DLD1 (cell line): Measurements from ENCODE around the gene ERBB4.

Experiments
- in situ Hi-C: cut with HindIII; loops from 2 replicates; pipeline ENCODE4 v1.10.0; 2017; ENCODE audit warnings: low sequenced_read_pairs

The ERBB4 gene

GRCh38 chr2:212097001-212097400 lies 441.6 kb downstream of the ERBB4 start:
- in situ Hi-C loops, result no loop called here

DNA sequence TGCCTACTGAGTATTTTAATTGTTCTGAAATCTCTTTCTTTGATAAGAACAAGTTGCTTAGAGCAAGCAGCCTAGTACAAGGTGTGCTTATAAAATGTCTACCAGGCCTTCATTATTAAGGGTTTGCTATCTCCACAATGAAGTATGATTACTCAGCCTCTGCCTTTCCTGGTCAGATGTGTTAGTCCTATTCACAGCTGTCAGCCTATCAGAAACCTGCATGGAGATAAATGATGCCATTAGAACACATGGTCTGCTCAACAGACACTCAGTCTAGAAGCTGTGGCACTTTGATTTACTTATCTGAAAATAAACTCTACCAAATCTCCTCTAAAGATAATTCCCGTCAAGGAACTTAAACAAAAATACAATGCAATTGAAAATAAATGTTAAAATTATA lies 448.7 kb downstream of the ERBB4 start:
- in situ Hi-C loops, result no loop called here

DNA sequence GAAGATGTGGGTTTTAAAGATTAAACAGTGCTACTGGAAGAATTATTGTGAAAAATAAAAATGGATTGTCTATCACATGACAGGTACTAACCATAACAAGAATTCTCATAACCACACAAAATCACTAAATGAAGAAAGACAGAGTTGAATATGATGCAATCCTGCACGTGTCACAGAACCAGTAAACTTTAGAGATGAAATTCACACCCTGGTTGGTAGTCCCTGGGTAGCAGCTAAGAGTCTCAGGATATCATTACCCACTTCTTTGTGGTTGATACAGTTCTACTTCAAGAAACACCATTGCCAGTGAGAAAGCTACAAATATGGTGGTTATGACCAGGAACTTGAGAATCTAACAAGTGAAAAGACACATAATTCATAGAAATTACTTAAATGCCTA lies 450.2 kb downstream of the ERBB4 start:
- in situ Hi-C loops, result no loop called here

DNA sequence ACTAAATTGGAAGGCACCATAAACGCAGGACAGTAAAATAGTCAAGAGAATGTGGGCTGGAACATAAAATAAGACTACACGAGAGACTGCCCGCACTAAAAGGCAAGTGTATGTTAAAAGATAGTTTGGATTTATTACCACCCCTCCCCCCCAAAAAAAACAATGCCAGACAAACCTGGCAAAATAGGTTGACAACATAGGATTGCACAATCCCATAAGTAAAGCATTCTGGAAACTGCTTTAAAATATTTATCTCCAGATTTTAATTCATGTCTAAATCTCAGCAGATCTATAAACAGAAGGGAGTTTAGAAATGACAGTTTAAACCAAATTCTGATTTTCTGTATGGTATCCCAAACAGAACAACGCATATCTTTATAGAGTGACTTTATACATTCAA lies 455.1 kb downstream of the ERBB4 start:
- in situ Hi-C loops, result no loop called here

DNA sequence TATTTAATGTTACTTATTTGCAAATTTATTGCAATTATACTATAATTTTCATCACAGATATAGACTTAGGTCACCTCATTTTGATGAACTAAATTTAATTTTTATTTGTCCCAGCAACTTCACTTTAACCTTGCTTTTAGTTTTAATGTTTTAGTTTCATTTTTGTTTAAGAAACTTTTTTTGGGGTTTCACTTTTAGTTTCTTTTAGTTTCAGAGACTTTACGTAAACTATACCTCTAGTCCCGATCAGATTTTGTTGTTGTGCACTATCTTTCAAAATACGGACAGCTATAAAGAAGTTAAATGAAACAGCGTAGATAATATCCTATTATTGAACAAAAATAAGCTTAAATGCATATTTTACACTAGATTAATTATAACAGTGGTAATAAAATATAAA lies 460.5 kb downstream of the ERBB4 start:
- in situ Hi-C loops, result no loop called here

- in situ Hi-C loops, result no loop called here
Measured at GRCh38 chr2:212076456-212076855, 462.1 kb downstream of the ERBB4 start.

GRCh38 chr2:212073360-212073759 lies 465.2 kb downstream of the ERBB4 start:
- in situ Hi-C loops, result no loop called here

GRCh38 chr2:212066546-212066945 lies 472.1 kb downstream of the ERBB4 start:
- in situ Hi-C loops, result no loop called here

GRCh38 chr2:212064318-212064717 lies 474.3 kb downstream of the ERBB4 start:
- in situ Hi-C loops, result no loop called here

GRCh38 chr2:212052412-212053159 lies 486.0 kb downstream of the ERBB4 start:
- in situ Hi-C loops, result no loop called here

GRCh38 chr2:212050871-212051270 lies 487.7 kb downstream of the ERBB4 start:
- in situ Hi-C loops, result no loop called here

GRCh38 chr2:212042562-212042961 lies 496.0 kb downstream of the ERBB4 start:
- in situ Hi-C loops, result no loop called here

DNA sequence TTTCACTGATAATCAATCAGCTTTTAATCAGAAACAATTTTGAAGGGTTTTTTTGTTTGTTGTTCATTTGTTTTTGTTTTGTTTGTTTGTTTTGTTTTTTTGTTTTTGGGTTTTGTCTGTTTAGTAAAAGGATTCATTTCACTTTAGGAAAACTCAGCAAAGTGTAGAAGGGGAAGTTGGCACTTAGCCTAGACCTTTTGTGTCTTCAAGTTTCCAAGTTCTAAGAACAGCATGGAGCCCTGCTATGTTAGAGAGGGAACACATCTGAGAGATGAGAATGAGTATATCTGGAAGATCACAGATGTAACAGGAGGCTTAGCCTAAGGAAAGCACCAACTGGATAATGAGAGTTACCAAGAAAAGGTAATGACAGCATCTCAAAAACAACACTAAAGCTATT lies 501.5 kb downstream of the ERBB4 start:
- in situ Hi-C loops, result no loop called here

GRCh38 chr2:212034841-212035585 lies 503.6 kb downstream of the ERBB4 start:
- in situ Hi-C loops, result no loop called here

DNA sequence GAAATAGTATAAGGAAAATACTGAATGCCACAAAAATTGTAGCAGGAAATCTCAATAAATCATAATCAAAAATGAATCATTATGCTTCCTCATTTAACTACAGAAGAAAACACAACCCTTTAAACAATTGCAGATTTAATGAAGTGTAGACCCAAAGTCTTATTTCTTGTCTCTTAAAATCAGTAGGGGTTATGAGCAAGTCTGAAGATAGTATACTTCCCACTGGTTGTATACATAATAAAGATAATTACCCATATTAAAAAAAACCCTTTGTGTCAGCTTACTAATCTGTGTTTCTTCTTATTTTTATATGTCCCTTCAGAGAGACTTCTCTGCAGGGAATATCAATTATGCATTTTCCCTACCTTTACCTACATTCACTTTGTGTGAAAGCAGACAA lies 504.7 kb downstream of the ERBB4 start:
- in situ Hi-C loops, result no loop called here

DNA sequence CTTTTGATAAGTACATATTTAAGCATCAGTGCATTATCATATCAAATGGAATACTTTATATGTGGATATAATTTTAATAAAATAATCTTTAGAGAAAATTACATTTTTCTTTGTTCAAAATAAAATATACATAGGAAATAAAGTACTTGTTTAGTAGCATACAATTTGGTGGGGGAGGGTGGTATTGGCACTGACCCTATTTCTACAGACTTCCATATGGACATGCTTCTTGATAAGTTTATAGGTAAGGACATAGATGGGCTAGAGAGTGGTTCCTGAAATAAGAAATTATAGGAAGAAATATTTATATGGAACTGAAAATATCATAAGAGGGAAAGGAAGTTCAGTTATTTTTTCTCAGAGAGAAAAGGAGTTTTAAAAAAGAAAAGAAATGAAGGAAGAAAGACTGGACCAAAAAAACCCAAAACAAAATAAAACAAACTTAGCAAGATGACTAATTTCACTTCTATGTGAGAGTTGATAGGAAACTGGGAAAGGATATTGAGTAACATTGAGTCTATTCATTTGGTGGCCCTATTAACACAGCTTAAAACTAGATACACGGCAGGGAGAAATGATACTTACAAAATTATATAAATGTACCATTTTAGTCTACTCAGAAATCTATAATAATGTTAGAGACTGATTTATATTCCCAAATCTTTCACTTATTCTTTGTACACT lies 505.9 kb downstream of the ERBB4 start:
- in situ Hi-C loops, result no loop called here

DNA sequence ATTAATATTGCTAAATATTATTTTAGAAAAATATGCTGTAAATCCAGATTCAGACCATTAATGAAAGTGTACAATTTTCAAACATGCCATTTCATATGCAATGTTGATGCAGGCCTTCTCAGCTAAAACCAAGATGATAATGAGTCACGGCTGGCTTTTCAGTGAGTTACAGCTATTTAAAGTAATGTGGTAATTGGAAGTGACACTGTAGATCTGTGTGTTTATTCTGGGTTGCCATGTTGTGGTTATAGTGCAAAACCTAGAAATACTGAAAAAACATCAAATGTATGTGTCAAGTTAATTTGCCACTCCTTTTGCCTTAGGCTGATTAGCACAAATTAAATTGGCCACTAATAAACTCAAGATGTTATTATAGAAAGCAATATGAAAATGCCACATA lies 506.6 kb downstream of the ERBB4 start:
- in situ Hi-C loops, result no loop called here

DNA sequence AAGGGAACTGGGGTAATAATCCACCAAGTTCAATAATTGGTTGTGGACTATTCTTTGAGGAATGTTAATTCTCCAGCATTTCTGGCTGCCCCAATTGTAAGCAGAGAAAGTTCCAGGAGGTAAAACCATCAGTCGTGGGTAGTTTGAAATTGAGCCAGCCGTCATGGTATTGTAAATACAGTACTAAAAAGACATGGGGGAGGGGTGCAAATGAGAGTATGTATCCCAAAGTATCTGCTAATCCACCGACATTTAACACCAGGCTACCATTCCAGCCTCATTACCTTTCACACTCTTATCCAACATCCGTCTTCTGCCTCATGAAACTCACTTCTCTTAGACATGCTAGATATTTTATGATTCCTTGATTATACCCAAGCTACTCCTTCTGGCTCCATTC lies 507.9 kb downstream of the ERBB4 start:
- in situ Hi-C loops, result no loop called here

DNA sequence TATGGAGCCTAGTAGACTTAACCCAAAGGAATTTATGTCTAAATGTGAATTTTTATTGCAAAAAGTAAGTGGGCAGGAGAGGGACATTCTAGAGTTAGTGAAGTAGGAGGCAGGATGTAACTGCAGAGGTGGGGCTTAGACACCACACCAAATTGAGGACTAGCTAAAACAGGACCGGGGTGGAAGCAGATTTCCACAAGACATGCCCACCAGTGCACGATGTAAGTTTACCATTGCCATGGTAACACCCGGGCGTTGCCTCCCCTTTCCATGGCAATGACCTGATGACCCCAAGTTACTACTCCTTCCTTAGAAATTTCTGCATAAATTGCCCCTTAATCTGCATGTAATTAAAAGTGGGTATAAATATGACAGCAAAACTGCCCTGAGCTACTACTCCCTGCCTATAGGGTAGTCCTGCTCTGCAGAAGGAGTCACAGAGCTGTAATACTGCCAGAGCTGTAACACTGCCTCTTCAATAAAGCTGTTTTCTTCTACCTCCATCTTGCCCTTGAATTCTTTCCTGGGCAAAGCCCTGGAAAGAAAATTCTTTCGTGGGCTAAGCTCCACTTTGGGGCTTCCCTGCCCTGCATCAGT lies 509.7 kb downstream of the ERBB4 start:
- in situ Hi-C loops, result no loop called here

DNA sequence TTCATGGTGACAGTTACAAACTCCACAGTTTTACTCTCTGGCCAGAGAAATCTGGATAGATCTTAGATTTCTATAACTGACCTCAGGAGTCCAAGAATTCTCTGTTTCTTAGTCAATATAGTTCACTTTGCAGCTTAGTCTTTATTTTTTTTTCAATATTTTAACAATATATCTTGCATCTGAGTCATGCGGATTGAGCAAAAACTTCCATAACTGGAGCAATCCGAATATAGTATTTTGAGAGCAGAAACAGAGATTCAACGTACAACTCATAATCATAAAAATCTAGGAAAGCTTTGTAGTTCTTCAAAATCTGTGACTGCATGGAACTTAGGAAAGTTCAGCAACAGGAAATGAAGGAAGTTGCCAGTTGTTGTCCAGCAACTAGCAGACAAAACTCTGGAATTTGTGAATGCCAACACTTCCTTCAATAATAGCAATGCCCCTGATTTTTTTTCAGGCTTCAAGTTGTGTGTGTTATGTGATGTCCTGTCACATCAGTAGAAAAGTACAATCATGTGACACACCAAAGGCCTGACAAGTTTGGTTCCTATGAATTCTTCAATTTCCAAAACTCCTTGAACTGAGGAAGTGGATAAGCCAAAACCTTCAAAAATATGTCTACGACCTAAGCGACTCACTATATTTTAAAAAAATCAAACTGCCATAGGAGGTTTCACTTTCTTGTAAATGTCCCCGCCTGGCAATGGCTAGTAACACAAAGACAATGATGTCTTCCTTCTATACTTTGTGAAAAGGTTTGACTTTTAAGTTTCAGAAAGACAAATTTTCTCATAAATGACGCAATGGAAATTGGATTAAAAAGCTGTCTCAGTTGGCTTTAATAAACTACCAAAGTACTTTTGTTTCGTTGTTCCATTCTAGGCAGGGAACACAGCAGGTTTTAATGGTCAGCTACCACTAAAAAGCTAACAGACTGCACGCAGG lies 510.6 kb downstream of the ERBB4 start:
- in situ Hi-C loops, result no loop called here
